Nucleus accumbens (tissue), 56 donors: ENCODE data around the gene USP14.

Experiments
- DNase-seq, 56 donors: peaks; one replicate each; lab custom pipeline; 2025; lab: John Stamatoyannopoulos, UW

USP14 gene

GRCh38 chr18:220708-221107 lies 62.4 kb downstream of the USP14 start:
- no peak for DNase-seq

- no peak for DNase-seq
These were observed 67.4 kb downstream of the USP14 start for GRCh38 chr18:225745-226144.

- no peak for DNase-seq
These were observed 69.0 kb downstream of the USP14 start for GRCh38 chr18:227374-227773.

- no peak for DNase-seq
These were observed 69.5 kb downstream of the USP14 start for GRCh38 chr18:227902-228301.

GRCh38 chr18:228586-228985 lies 70.2 kb downstream of the USP14 start:
- no peak for DNase-seq

- DNase-seq, result no peak
These were observed 73.2 kb downstream of the USP14 start for GRCh38 chr18:231563-231962.

GRCh38 chr18:240175-240574 lies 81.8 kb downstream of the USP14 start:
- no peak for DNase-seq

GRCh38 chr18:245282-245847 lies 87.0 kb downstream of the USP14 start:
- no peak for DNase-seq

GRCh38 chr18:248053-248452 lies 89.7 kb downstream of the USP14 start:
- no peak for DNase-seq

- DNase-seq, result no peak
These were observed 92.3 kb downstream of the USP14 start for GRCh38 chr18:250685-251084.

- peak in 2 of 56 donors; percentile 6 to 17 for DNase-seq
These were observed 93.2 kb downstream of the USP14 start for GRCh38 chr18:251572-251971.

- no peak for DNase-seq
These were observed 94.8 kb downstream of the USP14 start for GRCh38 chr18:253121-253520.

GRCh38 chr18:255171-255570 lies 96.8 kb downstream of the USP14 start:
- no peak for DNase-seq

- DNase-seq, result no peak
These were observed 102.2 kb downstream of the USP14 start for GRCh38 chr18:260547-260946.

- no peak for DNase-seq
These were observed 103.2 kb downstream of the USP14 start for GRCh38 chr18:261398-262073.
